GM21360 (cell line): Measurements from ENCODE around the gene CLTCL1.

Source experiments
- ATAC-seq: cut with Tn5 transposase; IDR thresholded peaks from one replicate; pipeline ENCODE4 v1.9.1; 2021; ENCODE audit warnings: mild to moderate bottlenecking, moderate library complexity; ENCODE audit not compliant: unreplicated experiment

The CLTCL1 gene

GRCh38 chr22:19199479-19199878 lies 92.0 kb downstream of the CLTCL1 start:
- ATAC-seq, result no peak

GRCh38 chr22:19197997-19198865 lies 93.3 kb downstream of the CLTCL1 start:
- ATAC-seq, result no peak

GRCh38 chr22:19196841-19197612 lies 94.5 kb downstream of the CLTCL1 start:
- no peak for ATAC-seq

DNA sequence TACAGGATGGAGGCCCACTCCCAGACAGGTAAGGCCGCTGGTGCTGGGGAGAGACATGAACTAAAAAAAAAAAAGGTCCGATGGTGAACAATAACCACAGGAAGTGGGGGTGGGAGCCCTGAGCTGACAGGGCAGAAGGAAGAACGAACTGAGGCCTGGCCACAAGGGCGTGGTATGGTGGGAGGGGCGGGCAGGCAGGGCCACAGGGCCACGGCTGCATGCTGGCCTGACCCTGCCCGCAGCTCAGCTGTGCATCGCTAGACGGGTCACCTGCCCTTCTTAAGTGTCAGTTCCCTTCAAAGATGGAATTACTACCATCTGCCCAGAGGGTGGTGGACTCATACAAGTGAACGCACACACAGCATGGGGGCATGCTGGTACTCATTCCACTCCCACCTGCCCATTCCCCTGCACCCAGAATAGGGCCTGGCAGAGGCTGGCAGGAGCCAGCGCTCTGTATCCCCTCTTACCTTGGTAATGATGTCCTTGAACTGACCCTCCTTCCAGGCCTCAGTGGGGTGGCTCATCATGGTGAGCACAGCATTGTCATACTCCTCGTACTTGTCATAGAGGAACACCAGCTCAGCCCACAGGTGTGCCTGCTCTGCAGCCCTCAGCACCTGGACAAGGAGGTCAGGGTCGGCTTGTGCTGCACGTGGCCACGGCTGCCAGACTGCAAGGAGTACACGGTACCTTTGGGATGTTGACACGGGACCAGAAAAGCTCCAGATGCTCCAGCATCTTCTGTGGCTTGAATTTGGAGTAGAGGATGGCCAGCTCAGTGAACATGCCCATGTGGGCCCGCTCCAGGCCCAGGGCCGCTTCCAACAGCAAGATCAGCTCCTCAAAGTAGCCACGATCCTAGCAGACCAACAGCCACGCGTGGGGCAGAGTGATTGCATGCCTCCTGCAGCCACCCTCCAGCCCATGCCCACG lies 95.5 kb downstream of the CLTCL1 start:
- ATAC-seq, result no peak

DNA sequence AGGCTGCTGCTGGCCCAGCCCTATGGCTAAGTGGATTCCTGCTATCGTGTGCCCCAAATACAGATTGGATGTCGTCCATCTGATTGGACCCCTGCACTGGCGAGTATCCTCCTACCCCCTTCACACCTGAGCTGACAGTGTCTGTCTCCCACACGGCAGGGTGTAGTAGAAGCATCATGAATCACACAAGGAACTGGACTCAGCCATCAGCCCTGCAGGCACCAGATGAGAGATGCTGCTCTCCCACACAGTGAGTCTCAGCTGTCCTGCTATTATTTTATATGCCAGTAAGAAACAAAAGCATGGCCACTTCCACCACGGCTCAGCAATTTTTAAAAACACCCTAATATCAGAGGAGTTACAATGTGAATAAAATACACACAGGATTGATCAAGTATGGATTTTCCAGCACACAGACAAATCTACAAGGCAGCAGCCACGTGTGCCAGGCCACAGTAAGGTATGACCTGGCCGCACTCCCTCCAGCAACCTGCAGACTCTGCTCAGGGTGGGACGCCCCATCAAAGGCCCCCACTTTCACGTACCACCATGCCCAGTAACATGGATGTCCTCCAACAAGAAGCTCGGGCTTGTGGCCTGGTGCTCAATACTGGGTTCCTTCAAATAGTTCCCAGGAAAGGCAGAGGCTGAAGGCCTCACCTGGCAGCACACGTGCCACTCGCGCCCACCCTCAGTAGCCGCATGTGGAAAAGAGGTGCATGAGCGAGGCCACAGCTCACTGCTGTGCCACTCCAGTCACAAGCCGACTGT lies 96.6 kb downstream of the CLTCL1 start:
- ATAC-seq, result no peak

DNA sequence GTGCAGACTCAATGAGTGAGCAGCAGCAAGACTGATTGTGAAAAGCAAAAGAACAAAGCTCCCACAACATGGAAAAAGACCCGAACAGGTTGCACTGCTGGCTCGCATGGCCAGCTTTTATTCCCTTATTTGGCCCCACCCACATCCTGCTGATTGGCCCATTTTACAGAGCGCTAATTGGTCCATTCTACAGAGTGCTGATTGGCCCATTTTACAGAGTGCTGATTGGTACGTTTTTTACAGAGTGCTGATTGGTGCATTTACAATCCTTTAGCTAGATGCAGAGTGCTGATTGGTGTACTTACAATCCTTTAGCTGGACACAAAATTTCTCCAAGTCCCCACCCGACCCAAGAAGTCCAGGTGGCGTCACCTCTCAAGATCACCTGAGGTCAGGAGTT lies 97.6 kb downstream of the CLTCL1 start:
- ATAC-seq, result no peak

DNA sequence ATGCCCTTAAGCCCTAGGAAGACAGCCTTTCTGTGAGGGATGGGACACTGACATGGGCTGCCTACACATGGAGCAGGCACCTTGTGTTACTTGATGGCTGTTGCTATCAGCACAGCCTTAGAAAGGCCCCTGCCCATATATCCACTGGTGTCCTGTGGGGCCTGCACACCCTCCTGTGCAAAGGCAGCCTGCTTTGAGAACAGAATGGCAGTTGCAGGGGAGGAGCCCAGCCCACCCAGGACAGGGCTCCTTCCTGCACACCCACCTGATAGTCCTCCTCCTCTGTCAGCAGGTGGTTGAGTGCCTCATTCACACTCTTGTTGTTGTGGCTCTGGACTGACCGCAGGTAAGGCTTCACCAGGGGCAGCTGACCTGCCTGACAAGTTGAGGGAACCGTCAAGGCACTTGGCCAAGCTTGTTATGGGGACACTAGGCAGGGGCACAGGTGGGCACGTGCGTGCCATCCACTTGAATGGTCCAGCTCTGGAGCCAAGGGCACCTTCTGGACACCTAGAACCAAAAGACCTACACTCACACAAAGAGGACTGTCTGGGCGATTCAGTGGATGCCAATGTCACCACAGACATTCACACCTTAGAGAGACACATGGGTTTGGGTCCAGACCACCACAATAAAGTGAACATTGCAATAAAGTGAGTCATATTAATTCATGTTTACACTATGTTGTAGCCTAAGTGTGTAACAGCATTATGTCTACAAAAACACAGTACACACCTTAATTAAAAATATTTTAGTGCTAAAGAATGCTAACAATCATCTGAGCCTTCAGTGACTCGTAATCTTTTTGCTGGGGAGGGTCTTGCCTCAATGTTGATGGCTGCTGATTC lies 103.6 kb downstream of the CLTCL1 start:
- ATAC-seq, result no peak

DNA sequence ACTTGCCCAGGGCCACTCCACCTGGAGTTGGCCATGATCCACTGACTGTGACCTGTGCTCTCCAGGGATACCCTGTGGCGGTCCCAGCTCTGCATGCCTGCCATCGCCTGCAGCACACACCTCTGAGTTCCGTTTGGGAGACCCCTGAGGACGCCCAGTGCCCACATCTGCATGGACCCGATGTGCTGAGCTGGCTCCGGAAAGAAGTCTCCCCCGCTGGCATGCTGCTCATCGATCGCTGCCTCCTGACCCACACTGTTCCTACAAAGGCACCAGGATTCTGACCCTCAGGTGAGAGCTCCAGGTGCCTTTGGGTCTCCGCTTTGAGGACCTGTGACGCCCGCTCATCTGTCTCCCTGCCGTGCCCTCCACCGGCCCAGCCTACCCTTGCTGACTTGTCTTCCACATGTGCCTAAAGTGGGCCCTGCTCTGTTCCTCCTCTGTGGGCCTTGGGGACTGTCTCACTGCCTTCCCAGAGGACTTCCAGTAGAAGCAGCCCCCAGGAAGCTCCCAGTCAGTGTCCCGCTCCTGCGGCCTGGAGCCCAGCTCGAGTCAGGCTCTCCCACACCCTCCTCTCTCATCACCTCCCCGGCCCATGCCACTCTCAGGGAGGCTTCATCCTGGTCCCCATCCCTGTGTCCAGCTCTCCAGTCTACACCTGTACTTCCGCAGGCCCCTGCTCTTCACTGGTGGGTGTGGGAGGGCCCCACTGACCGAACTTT lies 107.1 kb downstream of the CLTCL1 start:
- no peak for ATAC-seq

GRCh38 chr22:19183216-19183615 lies 108.3 kb downstream of the CLTCL1 start:
- ATAC-seq, result no peak

- ATAC-seq, result no peak
These were observed 108.9 kb downstream of the CLTCL1 start for GRCh38 chr22:19182472-19183157.

- ATAC-seq, result no peak
These were observed 109.6 kb downstream of the CLTCL1 start for GRCh38 chr22:19181786-19182471.

- ATAC-seq, result no peak
These were observed 110.6 kb downstream of the CLTCL1 start for GRCh38 chr22:19180740-19181410.

- ATAC-seq, result no peak
These were observed 111.3 kb downstream of the CLTCL1 start for GRCh38 chr22:19180234-19180633.

- ATAC-seq, result peak; percentile 33
These were observed 111.9 kb downstream of the CLTCL1 start for GRCh38 chr22:19179497-19180048.

DNA sequence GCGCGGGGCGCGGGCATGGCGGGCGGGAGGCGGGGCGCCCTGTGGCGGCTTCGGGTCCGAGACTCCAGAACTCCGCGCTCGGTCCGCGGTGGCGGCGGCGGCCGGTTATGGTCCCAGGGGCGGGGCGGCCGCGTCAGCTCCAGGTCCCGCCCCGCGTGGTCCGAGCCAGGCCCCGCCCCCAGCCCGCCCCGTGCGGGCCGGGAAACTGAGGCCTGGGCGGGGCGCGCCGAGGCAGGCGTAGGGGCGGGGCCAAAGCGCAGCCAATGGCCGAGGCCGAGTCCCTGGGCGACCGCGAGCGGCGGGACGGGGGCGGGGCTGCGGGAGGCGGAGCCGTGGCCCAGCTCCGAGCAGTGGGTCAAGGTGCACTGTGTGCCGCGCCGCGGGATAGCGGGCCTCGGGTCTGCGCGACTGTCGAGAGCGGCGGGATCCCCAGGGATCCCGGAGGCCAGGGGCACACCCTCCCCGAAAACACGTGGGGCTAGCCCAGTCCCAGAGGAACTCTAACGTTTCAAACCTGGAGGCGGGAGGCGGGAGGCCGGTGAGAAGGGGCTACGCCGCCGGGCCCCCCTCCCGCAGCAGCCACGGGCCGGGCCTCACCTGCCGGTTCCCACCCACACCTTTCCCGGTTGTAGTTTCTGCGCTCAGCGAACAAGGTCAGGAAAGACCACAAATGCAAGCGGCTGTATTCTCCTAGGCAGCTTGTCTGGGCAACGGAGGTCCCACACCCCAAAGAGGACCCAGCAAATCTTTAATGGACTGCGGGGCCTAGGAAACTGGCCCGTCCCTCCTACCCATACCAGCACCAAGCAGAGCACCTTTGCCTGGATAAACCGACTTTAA lies 112.6 kb downstream of the CLTCL1 start, which contains the start of gene SLC25A1:
Gene SLC25A1 (minus strand): TSS at position 80 of the 840 bp plus-strand sequence. CDS start 63 bp downstream, at position 17.
- ATAC-seq, result peak; percentile 64
